HCT116 (cell line): ENCODE results near the gene OR51B5. TPM values are rescaled to one million over a fixed set of nuclear protein-coding genes. Genes with fewer than 3 reads are reported as not detected.

Source experiments
- ATAC-seq: fragments of 200-7000 bp; cut with Tn5 transposase; 2 replicates; pipeline ENCODE4 v1.9.1; 2020; ENCODE audit warnings: mild to moderate bottlenecking, moderate library complexity
- BruUV-seq: library from RNA; stranded (reverse); fragments of 400-500 nt; replicated peaks from 2 replicates; lab custom pipeline; 2021; lab: Mats Ljungman, UMichigan
- CTCF ChIA-PET: fragments of 300-600 bp; sonication (Branson Sonifier 250); formaldehyde crosslinking; loops from one replicate; lab custom pipeline; 2021; ENCODE audit warnings: antibody characterized with exemption; lab: Charles Lee
- POLR2A ChIA-PET: fragments of 300-600, 350-600 bp; sonication (Branson Sonifier 250); formaldehyde crosslinking; loops from one replicate; lab custom pipeline; 2021; ENCODE audit warnings: antibody characterized with exemption; lab: Charles Lee
- RAD21 ChIA-PET, 2 experiments: fragments of 300-600 bp; sonication (Branson Sonifier 250); formaldehyde crosslinking; loops; one replicate each; lab custom pipeline; 2023; ENCODE audit warnings: low total read pairs in 2 of 2; ENCODE audit not compliant: uncharacterized antibody in 2 of 2, unreplicated experiment in 2 of 2, low non-redundant PET in 1 of 2; lab: Charles Lee
- DNase-seq: peaks from one replicate; pipeline ENCODE4 v3.0.0-alpha.2; 2010; ENCODE audit warnings: low read depth, low spot score
- H2AFZ ChIP-seq: fragments of 200-600 bp; shearing (Covaris generic), sonication (generic); 2 replicates; pipeline ENCODE4 v1.6.1; 2017; ENCODE audit warnings: low read depth, mixed run types, mixed read lengths, antibody characterized with exemption, low read length; ENCODE audit not compliant: poor library complexity, severe bottlenecking
- H3K27ac ChIP-seq: 2 replicates; pipeline ENCODE4 v1.5.1; 2012; ENCODE audit warnings: low read depth, low read length
- H3K27me3 ChIP-seq: fragments of 200-600 bp; sonication (generic); 2 replicates; pipeline ENCODE4 v1.6.1; 2016; ENCODE audit warnings: mixed run types, low read length, mixed read lengths; ENCODE audit not compliant: insufficient read depth
- H3K36me3 ChIP-seq, 2 experiments: fragments of 200-500 bp in 1 of 2; fragments of 200-600 bp in 1 of 2; sonication (Bioruptor generic) in 1 of 2; sonication (generic) in 1 of 2; 2 replicates each; pipeline versions ENCODE4 v1.5.1 to v1.6.1; 2014 to 2016; ENCODE audit warnings: low read length in 2 of 2, inconsistent platforms in 1 of 2, mixed read lengths in 1 of 2, mixed run types in 1 of 2; ENCODE audit not compliant: insufficient read depth in 2 of 2, control insufficient read depth in 1 of 2
- H3K4me1 ChIP-seq, 2 experiments: fragments of 200-600 bp in 1 of 2; sonication (generic) in 1 of 2; 2 replicates each; pipeline versions ENCODE4 v1.5.1 to v1.6.1; 2012 to 2017; ENCODE audit warnings: low read length in 2 of 2, inconsistent platforms in 1 of 2, mild to moderate bottlenecking in 1 of 2, mixed read lengths in 1 of 2, mixed run types in 1 of 2, moderate library complexity in 1 of 2; ENCODE audit not compliant: insufficient read depth in 2 of 2, control insufficient read depth in 1 of 2
- H3K4me2 ChIP-seq: fragments of 200-600 bp; sonication (generic); 2 replicates; pipeline ENCODE4 v1.6.1; 2017; ENCODE audit warnings: mixed run types, low read length, mixed read lengths
- H3K4me3 ChIP-seq, 2 experiments: fragments of 200-600 bp in 1 of 2; sonication (generic) in 1 of 2; replicated peaks in 1 of 2; 2 replicates each; pipeline ENCODE4 v1.5.1; 2011 to 2016; ENCODE audit warnings: low read length in 2 of 2, control low read depth in 1 of 2, low read depth in 1 of 2, mild to moderate bottlenecking in 1 of 2, mixed read lengths in 1 of 2, mixed run types in 1 of 2
- H3K79me2 ChIP-seq: fragments of 200-600 bp; sonication (generic); 2 replicates; pipeline ENCODE4 v1.6.1; 2017; ENCODE audit warnings: mild to moderate bottlenecking, mixed run types, low read length, moderate library complexity, mixed read lengths; ENCODE audit not compliant: insufficient read depth
- H3K9ac ChIP-seq: fragments of 200-600 bp; sonication (generic); 2 replicates; pipeline ENCODE4 v1.6.1; 2016; ENCODE audit warnings: low read length, mixed read lengths
- H3K9me2 ChIP-seq: fragments of 200-600 bp; sonication (generic), shearing (Covaris generic); 2 replicates; pipeline ENCODE4 v1.6.1; 2017; ENCODE audit warnings: mixed run types, mild to moderate bottlenecking, moderate library complexity; ENCODE audit not compliant: insufficient read depth
- H3K9me3 ChIP-seq, 2 experiments: fragments of 200-500 bp in 1 of 2; fragments of 200-600 bp in 1 of 2; sonication (Bioruptor generic) in 1 of 2; sonication (generic) in 1 of 2; 2 replicates each; pipeline ENCODE4 v1.6.1; 2014 to 2017; ENCODE audit warnings: low read length in 2 of 2, mixed read lengths in 2 of 2, inconsistent platforms in 1 of 2, low read depth in 1 of 2, mild to moderate bottlenecking in 1 of 2, mixed run types in 1 of 2, moderate library complexity in 1 of 2; ENCODE audit not compliant: control insufficient read depth in 1 of 2, insufficient read depth in 1 of 2
- H4K20me1 ChIP-seq: fragments of 200-600 bp; sonication (generic), shearing (Covaris generic); 2 replicates; pipeline ENCODE4 v1.6.1; 2017; ENCODE audit warnings: mixed run types, mild to moderate bottlenecking, moderate library complexity; ENCODE audit not compliant: insufficient read depth
- CBX3 ChIP-seq: IDR thresholded peaks from 2 replicates; pipeline ENCODE4 v1.6.1; 2012; ENCODE audit warnings: low read depth
- CEBPB ChIP-seq: IDR thresholded peaks from 2 replicates; pipeline ENCODE4 v1.6.1; 2012; ENCODE audit warnings: low read depth
- ELF1 ChIP-seq: IDR thresholded peaks from 2 replicates; pipeline ENCODE4 v1.6.1; 2012; ENCODE audit warnings: low read depth, borderline replicate concordance
- EZH2 ChIP-seq: fragments of 200-600 bp; sonication (generic); IDR thresholded peaks from 2 replicates; pipeline ENCODE4 v1.6.1; 2017; ENCODE audit warnings: antibody characterized with exemption, mixed run types
- EZH2phosphoT487 ChIP-seq: fragments of 200-600 bp; IDR thresholded peaks from 2 replicates; pipeline ENCODE4 v1.6.1; 2018; ENCODE audit warnings: antibody characterized with exemption, borderline replicate concordance
- FOSL1 ChIP-seq: IDR thresholded peaks from 2 replicates; pipeline ENCODE4 v1.6.1; 2012; ENCODE audit warnings: low read depth
- JUND ChIP-seq: IDR thresholded peaks from 2 replicates; pipeline ENCODE4 v1.6.1; 2012
- POLR2AphosphoS5 ChIP-seq: IDR thresholded peaks from 2 replicates; pipeline ENCODE4 v1.6.1; 2011; ENCODE audit warnings: mild to moderate bottlenecking, low read depth, low read length, moderate library complexity
- RAD21 ChIP-seq: IDR thresholded peaks from 2 replicates; pipeline ENCODE4 v1.6.1; 2012; ENCODE audit warnings: low read depth, mild to moderate bottlenecking
- SIN3A ChIP-seq: IDR thresholded peaks from 2 replicates; pipeline ENCODE4 v1.6.1; 2012; ENCODE audit warnings: low read depth
- SRF ChIP-seq: IDR thresholded peaks from 2 replicates; pipeline ENCODE4 v1.6.1; 2012; ENCODE audit warnings: low read depth
- TCF7L2 ChIP-seq: IDR thresholded peaks from 2 replicates; pipeline ENCODE4 v1.7.0; 2011; ENCODE audit warnings: borderline replicate concordance, inconsistent platforms; ENCODE audit not compliant: insufficient read depth, insufficient read length; ENCODE audit errors: extremely low read depth
- YY1 ChIP-seq: IDR thresholded peaks from 2 replicates; pipeline ENCODE4 v1.6.1; 2011; ENCODE audit warnings: low read length, low read depth, moderate library complexity, mild to moderate bottlenecking; ENCODE audit not compliant: insufficient replicate concordance; ENCODE audit errors: extremely low read depth
- ZFX ChIP-seq: fragments of 450-650 bp; IDR thresholded peaks from 2 replicates; pipeline ENCODE4 v1.6.1; 2017
- ZNF274 ChIP-seq: fragments of 200-500 bp; sonication (Bioruptor generic); IDR thresholded peaks from 2 replicates; pipeline ENCODE4 v1.6.1; 2014; ENCODE audit warnings: mild to moderate bottlenecking, low read depth, low read length, inconsistent platforms
- intact Hi-C: fragments of 100-400 bp; cut with micrococcal nuclease; formaldehyde crosslinking; loops from 2 replicates; pipeline ENCODE4 v1.10.0; 2022
- total RNA-seq: library from RNA; stranded (reverse); gene quantifications from one replicate; pipeline ENCODE4 v1.2.1, GENCODE V29; 2021; ENCODE audit not compliant: unreplicated experiment
- TF ChIP-seq, protein P1 (sequence below): IDR thresholded peaks from 2 replicates; pipeline ENCODE4 v1.6.1; 2012
- TF ChIP-seq, protein P2 (sequence below), 3 experiments: fragments of 200-600 bp in 1 of 3; sonication (generic) in 1 of 3; IDR thresholded peaks in 2 of 3; conservative IDR thresholded peaks in 1 of 3; 2 replicates each; pipeline ENCODE4 v1.5.1; 2012 to 2017; ENCODE audit warnings: low read depth in 2 of 3, low read length in 2 of 3, antibody characterized with exemption in 1 of 3, borderline replicate concordance in 1 of 3, control low read depth in 1 of 3, mild to moderate bottlenecking in 1 of 3, mixed read lengths in 1 of 3, mixed run types in 1 of 3, moderate library complexity in 1 of 3; ENCODE audit not compliant: insufficient read depth in 1 of 3
- TF ChIP-seq, protein P3 (sequence below): IDR thresholded peaks from 2 replicates; pipeline ENCODE4 v1.6.1; 2012; ENCODE audit warnings: low read depth
- TF ChIP-seq, protein P4 (sequence below): IDR thresholded peaks from 2 replicates; pipeline ENCODE4 v1.6.1; 2012
- TF ChIP-seq, protein P5 (sequence below): IDR thresholded peaks from 2 replicates; pipeline ENCODE4 v1.6.1; 2011; ENCODE audit warnings: mild to moderate bottlenecking, low read length, moderate library complexity; ENCODE audit not compliant: insufficient replicate concordance; ENCODE audit errors: extremely low read depth

OR51B5 gene
- total RNA-seq, 1 experiment from 2014 or later, result 140 TPM

DNA sequence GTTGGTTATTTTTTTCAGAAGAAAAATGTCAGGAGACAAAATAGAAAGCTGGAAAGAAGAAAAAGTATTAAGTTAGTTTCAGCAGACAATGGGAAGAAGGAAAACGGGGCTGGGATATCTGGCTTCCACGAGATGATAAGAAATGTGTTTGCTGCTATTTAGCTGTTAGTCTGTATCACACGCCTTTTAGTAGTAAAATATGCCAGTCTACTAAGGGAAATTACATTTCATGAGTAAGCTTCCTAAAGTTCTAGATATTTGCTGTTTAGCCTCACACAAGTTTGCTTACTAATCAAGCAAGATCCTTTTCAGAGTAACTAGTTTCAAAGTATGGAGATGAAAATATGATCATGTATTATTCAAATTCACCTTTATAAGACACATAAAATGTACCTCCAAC, 43.1 kb downstream of the OR51B5 start:
- no peak overlapping the region for H3K4me3 ChIP-seq
- no peaks in the 10 kb centered on the region for H3K79me2 ChIP-seq
- no peaks in the 10 kb centered on the region for H3K27me3 ChIP-seq
- no peaks in the 10 kb centered on the region for H4K20me1 ChIP-seq
- DNase-seq (no peak), ATAC-seq (no peak)
- RAD21 ChIA-PET, result no interaction called here
- H3K27ac ChIP-seq, result no peak overlapping the region
- POLR2A ChIA-PET, result no interaction called here
- H3K4me1 ChIP-seq, result no peaks in the 10 kb centered on the region
- no TSS peak for BruUV-seq
- H2AFZ ChIP-seq, result no peak overlapping the region
- intact Hi-C loops, result no loop called here
- H3K9me2 ChIP-seq, result no peaks in the 10 kb centered on the region
- CTCF ChIA-PET, result no interaction called here
- TF ChIP-seq EZH2 (no peak), ZNF274 (no peak), CBX3 (no peak), CEBPB (no peak), EZH2phosphoT487 (no peak), POLR2AphosphoS5 (no peak), ZFX (no peak), RAD21 (no peak), FOSL1 (no peak), SIN3A (no peak), JUND (no peak), ELF1 (no peak), TCF7L2 (no peak), YY1 (no peak), SRF (no peak)
- TF ChIP-seq, protein P1, sequence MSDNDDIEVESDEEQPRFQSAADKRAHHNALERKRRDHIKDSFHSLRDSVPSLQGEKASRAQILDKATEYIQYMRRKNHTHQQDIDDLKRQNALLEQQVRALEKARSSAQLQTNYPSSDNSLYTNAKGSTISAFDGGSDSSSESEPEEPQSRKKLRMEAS, result no peak
- TF ChIP-seq, protein P2, sequence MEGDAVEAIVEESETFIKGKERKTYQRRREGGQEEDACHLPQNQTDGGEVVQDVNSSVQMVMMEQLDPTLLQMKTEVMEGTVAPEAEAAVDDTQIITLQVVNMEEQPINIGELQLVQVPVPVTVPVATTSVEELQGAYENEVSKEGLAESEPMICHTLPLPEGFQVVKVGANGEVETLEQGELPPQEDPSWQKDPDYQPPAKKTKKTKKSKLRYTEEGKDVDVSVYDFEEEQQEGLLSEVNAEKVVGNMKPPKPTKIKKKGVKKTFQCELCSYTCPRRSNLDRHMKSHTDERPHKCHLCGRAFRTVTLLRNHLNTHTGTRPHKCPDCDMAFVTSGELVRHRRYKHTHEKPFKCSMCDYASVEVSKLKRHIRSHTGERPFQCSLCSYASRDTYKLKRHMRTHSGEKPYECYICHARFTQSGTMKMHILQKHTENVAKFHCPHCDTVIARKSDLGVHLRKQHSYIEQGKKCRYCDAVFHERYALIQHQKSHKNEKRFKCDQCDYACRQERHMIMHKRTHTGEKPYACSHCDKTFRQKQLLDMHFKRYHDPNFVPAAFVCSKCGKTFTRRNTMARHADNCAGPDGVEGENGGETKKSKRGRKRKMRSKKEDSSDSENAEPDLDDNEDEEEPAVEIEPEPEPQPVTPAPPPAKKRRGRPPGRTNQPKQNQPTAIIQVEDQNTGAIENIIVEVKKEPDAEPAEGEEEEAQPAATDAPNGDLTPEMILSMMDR (IDR thresholded peaks at IDR 0.05 in 2 of 3, conservative IDR thresholded peaks at IDR 0.05 in 1 of 3; ENCODE audit: borderline replicate concordance in 1 of 3, insufficient read depth in 1 of 3, low read depth in 2 of 3, low read length in 2 of 3), result no peak
- TF ChIP-seq, protein P3, sequence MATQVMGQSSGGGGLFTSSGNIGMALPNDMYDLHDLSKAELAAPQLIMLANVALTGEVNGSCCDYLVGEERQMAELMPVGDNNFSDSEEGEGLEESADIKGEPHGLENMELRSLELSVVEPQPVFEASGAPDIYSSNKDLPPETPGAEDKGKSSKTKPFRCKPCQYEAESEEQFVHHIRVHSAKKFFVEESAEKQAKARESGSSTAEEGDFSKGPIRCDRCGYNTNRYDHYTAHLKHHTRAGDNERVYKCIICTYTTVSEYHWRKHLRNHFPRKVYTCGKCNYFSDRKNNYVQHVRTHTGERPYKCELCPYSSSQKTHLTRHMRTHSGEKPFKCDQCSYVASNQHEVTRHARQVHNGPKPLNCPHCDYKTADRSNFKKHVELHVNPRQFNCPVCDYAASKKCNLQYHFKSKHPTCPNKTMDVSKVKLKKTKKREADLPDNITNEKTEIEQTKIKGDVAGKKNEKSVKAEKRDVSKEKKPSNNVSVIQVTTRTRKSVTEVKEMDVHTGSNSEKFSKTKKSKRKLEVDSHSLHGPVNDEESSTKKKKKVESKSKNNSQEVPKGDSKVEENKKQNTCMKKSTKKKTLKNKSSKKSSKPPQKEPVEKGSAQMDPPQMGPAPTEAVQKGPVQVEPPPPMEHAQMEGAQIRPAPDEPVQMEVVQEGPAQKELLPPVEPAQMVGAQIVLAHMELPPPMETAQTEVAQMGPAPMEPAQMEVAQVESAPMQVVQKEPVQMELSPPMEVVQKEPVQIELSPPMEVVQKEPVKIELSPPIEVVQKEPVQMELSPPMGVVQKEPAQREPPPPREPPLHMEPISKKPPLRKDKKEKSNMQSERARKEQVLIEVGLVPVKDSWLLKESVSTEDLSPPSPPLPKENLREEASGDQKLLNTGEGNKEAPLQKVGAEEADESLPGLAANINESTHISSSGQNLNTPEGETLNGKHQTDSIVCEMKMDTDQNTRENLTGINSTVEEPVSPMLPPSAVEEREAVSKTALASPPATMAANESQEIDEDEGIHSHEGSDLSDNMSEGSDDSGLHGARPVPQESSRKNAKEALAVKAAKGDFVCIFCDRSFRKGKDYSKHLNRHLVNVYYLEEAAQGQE, result no peak
- TF ChIP-seq, protein P4, sequence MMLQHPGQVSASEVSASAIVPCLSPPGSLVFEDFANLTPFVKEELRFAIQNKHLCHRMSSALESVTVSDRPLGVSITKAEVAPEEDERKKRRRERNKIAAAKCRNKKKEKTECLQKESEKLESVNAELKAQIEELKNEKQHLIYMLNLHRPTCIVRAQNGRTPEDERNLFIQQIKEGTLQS, result no peak
- TF ChIP-seq, protein P5, sequence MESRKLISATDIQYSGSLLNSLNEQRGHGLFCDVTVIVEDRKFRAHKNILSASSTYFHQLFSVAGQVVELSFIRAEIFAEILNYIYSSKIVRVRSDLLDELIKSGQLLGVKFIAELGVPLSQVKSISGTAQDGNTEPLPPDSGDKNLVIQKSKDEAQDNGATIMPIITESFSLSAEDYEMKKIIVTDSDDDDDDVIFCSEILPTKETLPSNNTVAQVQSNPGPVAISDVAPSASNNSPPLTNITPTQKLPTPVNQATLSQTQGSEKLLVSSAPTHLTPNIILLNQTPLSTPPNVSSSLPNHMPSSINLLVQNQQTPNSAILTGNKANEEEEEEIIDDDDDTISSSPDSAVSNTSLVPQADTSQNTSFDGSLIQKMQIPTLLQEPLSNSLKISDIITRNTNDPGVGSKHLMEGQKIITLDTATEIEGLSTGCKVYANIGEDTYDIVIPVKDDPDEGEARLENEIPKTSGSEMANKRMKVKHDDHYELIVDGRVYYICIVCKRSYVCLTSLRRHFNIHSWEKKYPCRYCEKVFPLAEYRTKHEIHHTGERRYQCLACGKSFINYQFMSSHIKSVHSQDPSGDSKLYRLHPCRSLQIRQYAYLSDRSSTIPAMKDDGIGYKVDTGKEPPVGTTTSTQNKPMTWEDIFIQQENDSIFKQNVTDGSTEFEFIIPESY, result no peak
- TF ChIP-seq, all 23 proteins: peak for 0
- Histone ChIP-seq H3K36me3 (peaks cover 7 to 26% of the 10 kb centered on the region in 2 experiments; a peak in 2 of 4 replicates), H3K4me2 (no peak overlapping the region), H3K9ac (no peak overlapping the region), H3K9me3 (no peaks in the 10 kb centered on the region)
